SHP77 (cell line): ENCODE measurements around the gene CD72.
"Not testable (repeated sequence)": the region's sequence is repeated elsewhere in the genome, so short reads cannot be mapped to it uniquely, and the experiment has no call there.

Experiments
- DNase-seq, 2 experiments: peaks; one replicate each; lab custom pipeline; 2025; lab: John Stamatoyannopoulos, UW

CD72 gene

DNA sequence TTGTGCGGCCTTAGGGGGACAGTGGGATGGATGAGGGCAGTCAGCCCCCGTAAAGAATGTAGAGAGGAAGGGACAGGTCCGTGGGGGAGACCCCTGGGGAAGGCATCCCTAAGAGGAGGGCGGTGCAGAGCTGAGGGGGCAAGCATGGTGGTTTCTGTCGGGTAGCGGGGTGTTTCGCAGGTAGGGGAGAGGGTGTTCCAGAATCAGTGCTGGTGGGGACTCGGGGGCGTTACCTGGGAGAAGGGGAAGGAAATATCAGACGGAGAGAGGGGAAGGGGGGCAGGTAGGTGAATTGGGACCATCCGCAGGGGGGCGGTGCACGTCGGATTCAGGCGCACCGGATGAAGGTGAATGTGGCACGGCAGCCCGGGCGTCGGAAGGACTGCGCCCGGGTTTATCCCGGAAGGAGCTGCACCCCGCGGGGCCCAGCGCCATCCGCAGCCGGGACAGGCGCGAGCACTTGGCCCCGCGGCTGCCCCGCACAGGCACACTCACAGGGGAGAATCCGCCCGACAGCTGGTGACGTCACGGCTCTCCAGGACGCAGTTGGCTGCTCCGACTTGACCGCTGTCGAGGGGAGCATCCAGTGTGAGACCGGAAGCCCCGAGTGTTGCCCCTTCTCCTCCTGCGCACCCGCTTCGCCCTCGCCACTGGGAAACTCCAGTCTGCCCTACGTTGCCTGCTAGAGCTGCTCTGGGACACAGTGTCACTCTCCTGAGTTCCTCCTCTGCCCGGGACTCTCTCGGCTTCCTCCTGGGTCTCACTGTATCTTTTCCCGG, 1.3 kb downstream of the CD72 start:
- DNase-seq, result peak in 1 of 2 experiments; percentile 13

DNA sequence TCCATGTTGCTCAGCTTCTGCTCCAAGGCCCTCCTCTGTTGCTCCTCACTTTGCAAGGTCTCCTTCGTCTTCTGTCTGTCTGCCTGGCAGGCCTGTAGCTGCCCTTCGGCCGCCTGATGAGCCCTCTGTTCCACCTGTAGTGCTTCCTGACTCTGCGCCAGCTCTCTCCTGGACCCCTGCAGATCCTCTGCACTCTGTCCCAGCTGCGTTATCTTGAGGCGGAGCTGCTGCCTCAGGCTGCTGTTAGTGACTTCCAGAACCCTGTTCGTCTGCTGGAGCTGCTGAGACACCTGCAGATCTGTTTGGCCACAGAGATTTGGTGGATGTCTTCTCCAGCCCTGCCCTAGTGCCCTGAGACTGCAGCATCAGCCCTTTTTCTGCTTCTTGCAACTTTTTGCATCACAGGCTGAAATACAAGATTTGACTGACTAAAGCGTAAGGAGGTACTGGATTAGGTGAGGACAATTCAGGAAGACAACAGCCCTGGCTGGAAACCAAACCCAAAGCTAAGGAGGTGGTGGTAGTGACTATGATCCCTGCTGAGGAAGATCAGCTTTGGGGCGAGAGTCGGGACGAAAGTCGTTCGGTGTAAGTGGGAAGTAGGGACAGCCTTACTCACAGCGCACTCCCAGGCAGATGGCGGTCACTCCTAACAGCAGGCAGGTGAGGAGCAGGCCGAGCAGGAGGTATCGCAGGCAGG, 2.1 kb downstream of the CD72 start:
- no peak for DNase-seq

DNA sequence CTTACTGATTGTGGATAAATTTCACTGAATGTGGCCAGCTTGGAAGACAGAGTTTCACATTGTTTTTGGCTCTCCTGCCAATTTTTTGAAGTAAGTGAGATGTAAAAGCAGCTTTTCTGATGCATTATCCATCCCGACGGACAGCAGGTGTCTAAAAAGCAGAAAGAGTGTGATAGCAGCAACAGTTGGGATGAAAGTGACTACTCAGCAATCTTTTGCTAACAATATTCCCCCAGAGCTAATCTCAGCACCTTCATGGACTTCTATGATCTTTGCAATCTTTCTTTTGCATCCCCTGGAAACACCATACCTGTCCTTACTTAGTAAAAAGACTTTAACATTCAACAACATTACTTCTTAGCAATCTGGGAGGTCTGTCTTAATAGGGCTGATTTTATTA, 5.4 kb downstream of the CD72 start:
- no peak for DNase-seq

DNA sequence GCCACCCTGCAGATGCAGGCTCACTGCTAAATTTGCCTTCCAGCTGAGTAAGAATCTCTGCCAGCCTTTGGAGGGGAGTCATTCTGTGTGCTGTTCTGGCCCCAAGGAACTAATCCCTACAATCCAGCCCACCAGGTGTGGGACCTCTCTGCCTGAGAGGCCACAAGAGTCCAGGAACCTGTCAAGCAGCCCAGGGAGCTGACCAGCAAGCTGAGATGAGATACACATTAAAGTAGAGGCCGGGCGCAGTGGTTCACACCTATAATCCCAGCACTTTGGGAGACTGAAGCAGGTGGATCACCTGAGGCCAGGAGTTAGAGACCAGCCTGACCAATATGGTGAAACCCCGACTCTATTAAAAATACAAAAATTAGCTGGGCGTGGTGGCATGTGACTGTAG, 6.1 kb downstream of the CD72 start:
- DNase-seq, result not testable (repeated sequence)

DNA sequence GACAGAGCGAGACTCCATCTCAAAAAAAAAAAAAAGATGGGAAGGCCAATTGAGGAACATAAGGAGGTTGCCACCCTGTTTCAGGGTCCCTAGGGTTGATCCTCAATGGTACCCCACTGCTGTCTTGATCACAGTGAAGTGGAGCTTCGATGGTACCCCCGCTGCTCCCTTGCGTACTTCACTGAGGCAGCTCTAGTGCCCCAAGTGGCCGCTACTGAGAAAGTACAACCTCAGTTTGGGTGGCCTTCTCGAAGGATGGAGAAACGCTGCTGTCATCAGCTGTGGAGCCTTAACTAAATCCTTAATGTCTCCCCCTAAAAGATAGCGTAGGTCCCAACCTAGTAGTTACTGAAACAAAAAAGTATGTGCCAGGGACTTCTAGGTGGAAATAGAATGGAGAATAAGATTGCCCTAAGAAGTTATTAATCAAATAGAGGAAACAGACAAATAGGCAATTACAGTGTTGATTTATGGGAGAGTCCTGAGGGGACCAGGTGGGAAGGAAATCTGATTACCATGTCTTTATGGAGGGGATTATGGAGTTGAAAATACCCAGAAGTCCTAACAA, 6.9 kb downstream of the CD72 start:
- DNase-seq, result peak in 1 of 2 experiments; percentile 12

DNA sequence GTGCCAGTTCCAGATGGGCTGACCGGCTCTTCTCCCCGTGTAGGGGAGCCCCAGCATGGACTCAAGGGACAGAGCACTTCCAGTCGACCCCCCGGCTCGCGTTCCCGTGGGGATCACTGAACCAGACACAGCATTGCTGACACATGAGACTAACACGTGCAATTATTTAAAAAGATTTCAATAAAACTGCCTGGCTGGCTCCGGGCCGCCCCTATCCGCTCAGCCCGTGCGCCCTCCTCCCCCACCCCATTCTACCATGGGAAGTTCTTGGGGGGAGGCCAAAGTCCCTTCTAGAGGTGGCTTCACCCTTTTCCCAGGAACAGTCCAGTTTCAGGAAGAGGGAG, 8.4 kb downstream of the CD72 start:
- DNase-seq, result no peak

DNA sequence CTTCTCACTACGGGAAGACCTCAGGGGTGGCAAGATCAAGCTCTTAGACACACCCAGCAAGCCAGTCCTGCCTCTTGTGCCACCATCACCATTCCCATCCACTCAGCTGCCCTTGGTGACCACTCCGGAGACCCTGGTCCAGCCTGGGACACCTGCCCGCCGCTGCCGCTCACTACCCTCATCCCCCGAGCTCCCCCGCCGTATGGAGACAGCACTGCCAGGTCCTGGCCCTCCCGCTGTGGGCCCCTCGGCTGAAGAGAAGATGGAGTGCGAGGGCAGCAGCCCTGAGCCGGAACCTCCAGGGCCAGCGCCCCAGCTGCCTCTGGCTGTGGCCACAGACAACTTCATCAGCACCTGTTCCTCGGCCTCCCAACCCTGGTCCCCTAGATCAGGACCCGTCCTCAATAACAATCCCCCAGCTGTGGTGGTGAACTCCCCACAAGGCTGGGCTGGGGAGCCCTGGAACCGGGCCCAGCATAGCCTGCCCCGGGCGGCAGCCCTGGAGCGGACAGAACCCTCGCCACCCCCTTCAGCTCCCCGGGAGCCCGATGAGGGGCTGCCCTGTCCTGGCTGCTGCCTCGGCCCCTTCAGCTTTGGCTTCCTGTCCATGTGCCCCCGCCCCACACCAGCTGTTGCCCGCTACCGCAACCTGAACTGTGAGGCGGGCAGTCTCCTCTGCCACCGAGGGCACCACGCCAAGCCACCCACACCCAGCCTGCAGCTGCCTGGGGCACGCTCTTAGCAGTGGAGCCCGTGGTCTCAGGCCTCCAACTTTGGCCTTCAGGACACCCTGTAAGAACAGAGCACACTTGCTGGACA, 9.0 kb downstream of the CD72 start:
- DNase-seq, result no peak

DNA sequence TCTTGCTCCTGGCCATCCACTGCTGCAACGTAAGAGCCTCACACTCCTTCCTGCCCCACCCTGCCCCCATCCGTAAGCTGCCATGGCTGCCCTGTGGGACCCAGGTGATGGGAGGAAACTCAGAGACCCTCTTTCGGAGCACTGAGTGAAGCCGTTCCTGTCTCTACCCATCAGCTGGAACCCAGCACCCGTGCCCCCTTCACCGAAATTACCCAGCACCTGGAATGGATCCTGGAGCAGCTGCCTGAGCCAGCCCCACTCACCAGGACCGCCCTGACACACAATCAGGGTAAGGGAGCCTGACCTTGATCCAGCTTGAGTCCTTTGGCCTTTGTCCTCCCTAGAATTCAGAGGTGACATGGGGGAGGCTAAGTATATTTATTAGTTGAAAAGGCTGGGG, 10.0 kb downstream of the CD72 start:
- DNase-seq, result no peak

DNA sequence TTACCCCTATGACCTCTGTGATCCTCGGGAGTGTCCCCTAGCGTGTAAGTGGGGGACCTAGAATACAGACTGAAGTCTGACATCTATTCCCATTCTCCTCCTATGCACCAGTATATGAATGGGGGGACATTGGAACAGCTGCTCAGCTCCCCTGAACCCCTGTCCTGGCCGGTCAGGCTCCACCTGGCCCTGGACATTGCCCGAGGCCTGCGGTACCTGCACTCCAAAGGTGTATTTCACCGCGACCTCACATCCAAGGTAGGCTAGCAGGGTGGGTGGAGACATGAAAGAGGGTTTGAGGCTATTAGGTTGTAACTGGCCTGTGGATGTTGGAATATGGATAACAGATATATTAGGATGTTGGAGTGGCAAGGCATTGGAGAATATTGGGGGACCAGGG, 11.5 kb downstream of the CD72 start:
- no peak for DNase-seq

DNA sequence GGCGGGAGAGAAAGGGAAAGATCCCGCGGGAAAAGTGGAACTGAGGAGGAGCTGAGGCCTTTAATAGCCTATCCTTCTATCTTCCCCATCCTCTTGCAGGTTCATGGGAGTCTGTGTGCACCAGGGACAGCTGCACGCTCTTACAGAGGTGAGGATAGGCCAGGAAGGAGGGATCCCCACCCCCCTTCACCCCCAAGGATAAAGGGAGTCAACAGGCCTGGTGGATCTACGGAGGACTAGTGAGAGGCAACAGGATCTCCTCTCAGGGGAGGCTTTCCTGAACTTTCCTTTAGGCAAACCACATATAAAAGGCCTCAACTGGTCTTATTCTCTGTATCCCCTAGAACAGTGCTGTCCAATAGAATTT, 12.1 kb downstream of the CD72 start:
- DNase-seq, result no peak

DNA sequence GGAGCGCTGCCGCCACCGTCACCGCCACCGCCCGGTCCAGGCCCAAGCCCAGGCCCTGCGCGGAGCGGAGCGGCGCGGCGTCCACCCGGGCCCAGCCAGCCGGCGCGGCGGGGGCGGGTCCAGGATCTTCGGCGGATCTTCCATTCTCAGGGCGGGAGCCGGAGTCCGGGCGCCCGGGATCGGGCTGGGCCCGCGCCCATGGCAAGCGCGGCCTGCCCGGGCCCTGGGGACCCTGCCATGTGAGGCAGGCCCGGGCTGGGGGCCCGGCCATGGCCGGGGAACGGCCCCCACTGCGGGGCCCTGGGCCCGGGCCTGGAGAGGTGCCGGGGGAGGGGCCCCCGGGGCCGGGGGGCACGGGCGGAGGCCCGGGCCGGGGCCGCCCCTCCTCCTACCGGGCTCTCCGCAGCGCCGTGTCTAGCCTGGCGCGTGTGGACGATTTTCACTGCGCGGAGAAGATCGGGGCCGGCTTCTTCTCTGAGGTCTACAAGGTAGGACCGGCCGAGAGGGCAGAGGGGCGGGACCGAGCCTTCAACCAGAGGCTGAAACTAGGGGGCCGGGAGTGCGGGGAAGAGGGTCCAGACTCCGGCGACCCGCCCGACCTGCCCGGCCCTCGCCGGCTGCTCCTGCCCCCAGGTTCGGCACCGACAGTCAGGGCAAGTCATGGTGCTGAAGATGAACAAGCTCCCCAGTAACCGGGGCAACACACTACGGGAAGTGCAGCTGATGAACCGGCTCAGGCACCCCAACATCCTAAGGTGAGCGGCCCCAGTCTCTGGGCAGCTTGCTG, 12.7 kb downstream of the CD72 start:
- DNase-seq, result no peak

DNA sequence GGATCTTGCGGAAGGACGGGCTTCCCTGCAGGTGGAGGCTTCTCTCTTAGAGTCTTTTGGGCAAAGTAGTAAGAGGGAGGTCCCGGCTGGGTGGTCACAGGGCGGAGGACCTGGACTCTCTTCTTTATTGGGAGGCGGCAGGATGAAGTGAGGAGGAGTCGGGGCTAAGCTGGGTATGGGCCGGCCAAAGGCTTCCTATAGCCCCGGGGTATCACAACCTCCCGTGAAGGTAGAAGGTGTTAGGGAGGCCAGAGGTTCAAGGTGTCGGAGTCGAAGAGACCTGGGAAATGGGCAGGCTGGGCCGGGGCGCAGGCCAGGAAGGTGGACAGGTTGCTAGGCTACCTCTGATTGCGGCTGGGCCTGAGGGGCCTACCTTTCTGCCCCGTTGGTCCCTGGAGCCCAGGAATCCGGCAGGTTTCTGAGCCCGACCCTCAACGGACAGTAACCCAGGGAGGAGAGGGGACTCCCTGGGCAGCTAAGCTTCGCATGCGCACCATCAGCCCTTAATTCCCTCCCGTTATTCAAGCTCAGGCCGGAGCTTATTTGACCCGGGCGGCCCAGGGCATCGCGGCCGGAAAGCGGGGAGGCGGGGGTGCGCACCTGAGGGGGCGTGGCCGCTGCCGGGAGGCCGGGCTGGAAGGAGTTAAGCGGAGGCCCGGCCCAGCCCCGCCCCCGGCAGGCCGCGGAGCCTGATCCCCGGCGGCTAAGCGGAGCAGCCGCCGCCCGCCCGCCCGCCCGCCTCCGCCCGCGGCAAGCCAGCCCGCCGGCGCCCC, 13.4 kb downstream of the CD72 start, which contains the start of gene TESK1:
TSS of gene TESK1 (plus strand) at position 685 of the 773 bp plus-strand sequence. CDS start 358 bp downstream, outside the sequence.
- DNase-seq, result peak; percentile 37 to 57

DNA sequence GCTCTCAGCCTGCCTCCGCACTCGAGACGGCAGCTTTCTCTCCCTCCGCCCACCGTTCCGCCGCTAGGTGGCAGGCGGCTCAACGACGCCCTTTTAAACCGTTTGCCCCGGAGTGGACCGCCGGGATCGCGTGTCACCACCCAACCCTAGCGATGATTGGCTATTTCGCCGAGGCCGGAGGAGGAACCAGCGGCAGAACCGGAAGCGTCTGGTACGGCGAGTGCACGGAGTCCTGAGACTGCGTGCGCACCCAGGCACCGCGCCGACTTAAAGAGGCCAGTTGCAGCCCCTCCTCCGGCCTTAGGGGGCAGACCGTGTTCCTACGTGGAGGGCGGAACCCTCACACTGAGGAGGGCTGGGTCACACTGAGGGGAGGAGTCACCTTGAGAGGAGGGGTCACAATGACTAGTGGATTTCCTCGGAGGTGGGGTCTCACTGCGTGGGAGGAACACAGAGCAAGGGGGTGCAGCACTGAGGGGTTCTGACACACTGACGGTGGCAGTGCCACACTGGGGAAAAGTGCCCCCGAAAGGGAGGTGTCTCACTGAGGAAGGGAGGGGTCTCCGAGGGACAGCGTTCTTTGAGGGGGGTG, 14.1 kb downstream of the CD72 start:
- DNase-seq, result peak; percentile 90 to 95

DNA sequence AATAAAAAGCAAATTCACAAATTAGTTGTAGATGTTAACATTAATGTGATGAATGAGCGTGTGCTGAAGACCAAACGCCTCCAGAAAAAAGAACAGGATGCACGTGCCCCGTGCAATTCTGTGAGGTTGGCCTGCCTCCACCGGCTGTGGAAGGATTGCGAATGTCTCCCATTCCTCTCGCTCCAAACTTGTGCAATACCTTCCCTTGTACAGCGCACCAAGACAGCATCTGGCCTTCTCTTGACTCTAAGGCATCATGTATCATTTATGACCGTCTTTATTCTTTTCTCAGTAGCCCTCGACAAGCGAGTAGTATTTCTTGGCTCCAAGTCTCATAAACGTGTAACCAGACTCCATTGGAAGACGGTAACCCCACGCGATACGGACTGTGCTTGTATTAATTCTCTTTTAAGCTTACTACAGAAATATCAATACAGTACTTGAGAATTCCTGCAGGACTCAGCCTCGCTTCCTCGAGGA, 14.7 kb downstream of the CD72 start:
- DNase-seq, result no peak

DNA sequence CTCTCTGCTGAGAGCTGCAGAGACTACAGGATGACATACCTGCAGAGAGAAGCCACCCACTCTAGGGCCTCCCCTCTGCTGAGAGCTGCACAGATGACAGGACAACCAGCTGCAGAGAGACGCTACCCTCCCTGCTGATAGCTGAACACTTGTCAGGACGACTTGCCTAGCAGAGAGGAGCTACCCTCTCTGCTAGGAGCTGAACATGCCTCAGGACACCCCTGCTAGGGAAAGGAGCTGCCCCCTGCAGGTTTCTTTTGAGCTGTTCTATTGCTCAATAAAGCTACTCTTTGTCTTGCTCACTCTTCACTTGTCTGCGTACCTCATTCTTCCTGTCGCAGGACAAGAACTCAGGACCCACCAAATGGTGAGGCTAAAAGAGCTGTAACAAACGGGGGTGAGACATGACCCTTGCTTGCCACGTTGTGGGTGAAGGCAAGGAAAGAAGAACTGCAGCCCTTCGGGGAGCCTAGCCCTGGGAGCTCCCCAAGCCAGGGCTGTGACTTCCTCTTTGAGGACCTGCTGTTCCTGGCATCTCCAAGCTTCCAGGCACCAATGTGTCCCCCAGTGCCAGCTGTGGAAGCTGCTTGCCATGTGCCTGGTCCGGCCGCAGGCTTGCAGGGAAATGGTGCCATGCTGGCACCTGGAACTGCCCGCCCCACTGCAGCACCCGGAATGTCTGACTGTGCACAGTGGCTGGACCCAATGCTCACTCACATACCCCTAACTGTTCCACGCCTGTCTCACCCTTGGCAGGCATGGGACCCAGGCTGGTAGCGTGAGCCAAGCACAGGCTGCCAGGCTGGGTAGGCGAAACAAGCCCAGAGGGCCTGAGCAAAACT, 18.2 kb downstream of the CD72 start:
- no peak for DNase-seq

DNA sequence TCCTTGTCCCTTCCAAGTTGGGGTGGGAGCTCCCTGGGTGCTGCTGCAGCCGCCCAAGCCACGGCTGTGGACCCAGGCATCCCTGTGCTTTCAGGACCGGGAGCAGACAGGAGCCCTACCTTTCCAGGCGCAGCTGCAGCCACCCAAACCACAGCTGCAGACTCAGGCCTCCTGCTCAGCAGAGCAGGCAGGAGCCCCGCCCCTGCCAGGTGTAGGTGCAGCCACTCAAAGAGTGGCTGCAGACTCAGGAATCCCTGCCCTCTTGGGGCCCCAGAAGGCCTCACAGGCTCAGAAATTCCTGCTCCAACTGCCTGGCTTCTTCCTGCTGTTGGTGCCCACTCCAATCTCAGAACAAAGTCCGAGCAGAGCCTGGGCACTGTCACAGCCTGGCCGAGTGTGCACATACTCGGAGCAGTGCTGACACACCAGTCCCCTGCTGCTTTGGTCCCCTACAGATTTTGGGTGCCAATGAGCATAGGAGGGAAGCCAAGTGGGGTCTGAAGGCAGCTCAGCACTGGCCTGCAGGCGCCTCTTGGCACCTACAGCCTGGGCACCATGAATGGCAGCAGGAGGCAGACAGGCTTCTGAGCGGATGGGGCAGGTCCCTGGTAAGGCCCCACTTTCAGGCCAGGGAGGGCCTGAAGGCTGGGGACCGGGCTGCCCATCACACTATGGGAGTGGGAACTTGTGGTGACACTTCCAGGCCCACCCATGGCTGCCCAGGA, 19.2 kb downstream of the CD72 start:
- no peak for DNase-seq

DNA sequence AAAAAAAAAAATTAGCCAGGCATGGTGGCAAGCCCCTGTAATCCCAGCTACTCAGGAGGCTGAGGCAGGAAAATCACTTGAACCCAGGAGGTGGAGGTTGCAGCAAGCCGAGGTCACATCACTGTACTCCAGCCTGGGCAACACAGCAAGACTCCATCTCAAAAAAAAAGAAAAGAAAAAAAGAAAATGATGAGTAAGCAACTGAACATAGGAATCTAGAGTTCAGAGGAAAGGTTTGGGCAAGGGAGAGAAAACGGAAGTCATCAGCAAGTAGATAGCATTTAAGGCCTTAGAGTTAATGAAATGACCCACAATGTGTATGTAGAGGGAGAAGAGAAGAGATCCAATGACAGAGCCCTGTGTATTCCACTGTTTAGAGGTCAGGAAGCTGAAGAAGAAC, 21.3 kb downstream of the CD72 start:
- DNase-seq, result not testable (repeated sequence)

DNA sequence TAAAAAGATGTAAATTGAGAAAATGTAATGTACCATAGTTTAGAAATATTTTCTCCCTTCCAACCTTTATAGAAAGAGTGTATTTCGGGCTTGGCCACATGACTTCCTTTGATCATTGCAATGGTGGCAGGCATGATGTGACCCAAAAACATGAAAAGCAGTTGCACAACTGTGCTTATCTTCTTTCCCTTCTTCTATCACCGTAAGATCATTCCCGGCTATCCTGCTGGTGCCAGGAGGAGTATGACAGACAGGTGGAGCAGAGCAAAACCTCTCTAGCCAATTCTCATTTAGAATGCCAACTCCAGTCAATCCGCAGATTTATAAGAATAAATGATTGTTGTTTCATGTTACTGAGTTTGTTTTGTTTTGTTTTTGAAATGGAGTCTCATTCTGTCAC, 23.7 kb downstream of the CD72 start:
- no peak for DNase-seq

DNA sequence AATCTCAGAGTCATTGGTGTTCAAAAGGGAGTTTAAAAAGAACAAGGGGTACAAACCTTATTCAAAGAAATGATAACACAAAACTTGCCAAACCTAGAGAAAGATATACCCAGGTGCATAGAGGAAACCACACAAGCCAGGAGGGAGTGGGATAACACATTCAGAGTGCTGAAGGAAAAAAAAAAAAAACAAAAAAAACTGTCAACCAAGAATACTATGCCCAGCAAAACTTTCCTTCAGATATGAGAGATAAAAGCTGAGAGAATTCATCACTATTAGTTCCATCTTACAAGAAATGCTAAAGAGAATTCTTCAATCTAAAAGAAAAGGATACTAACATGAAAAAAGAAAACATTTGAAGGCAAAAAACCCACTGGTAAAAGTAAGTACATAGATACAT, 24.6 kb downstream of the CD72 start:
- DNase-seq, result no peak
